RWPE2 (cell line): Measurements from ENCODE around the gene GABRG2.
A peak's percentile ranks its signal among the peaks of the same experiment; 100 is the strongest.

Experiments used
- ATAC-seq: fragments of 200-7000 bp; cut with Tn5 transposase; 3 replicates; pipeline ENCODE4 v1.9.1; 2021; ENCODE audit warnings: low read depth
- DNase-seq: peaks from one replicate; pipeline ENCODE4 v3.0.0-alpha.2; 2020; ENCODE audit warnings: low spot score
- H3K27ac ChIP-seq: fragments of 450-650 bp; 2 replicates; pipeline ENCODE4 v1.5.1; 2017; ENCODE audit warnings: mild to moderate bottlenecking; ENCODE audit not compliant: poor library complexity, severe bottlenecking
- H3K27me3 ChIP-seq: fragments of 250-450 bp; sonication (Bioruptor Pico); 2 replicates; pipeline ENCODE4 v1.5.1; 2021; ENCODE audit warnings: mild to moderate bottlenecking, moderate library complexity; ENCODE audit not compliant: insufficient read depth, poor library complexity, severe bottlenecking
- H3K36me3 ChIP-seq: fragments of 250-450 bp; sonication (Bioruptor Pico); 2 replicates; pipeline ENCODE4 v1.5.1; 2020; ENCODE audit warnings: low read depth, mild to moderate bottlenecking, moderate library complexity
- H3K4me1 ChIP-seq: fragments of 250-450 bp; sonication (Bioruptor Pico); 2 replicates; pipeline ENCODE4 v1.5.1; 2021; ENCODE audit warnings: mild to moderate bottlenecking, moderate library complexity; ENCODE audit not compliant: insufficient read depth, poor library complexity, severe bottlenecking
- H3K4me3 ChIP-seq: fragments of 250-450 bp; sonication (Bioruptor Pico); 2 replicates; pipeline ENCODE4 v1.5.1; 2021; ENCODE audit warnings: mild to moderate bottlenecking, moderate library complexity; ENCODE audit not compliant: severe bottlenecking
- H3K9me3 ChIP-seq: fragments of 250-450 bp; sonication (Bioruptor Pico); 2 replicates; pipeline ENCODE4 v1.5.1; 2021; ENCODE audit warnings: mild to moderate bottlenecking, moderate library complexity; ENCODE audit not compliant: severe bottlenecking
- CTCF ChIP-seq: fragments of 450-650 bp; IDR thresholded peaks from one replicate; pipeline ENCODE4 v1.5.1; 2017; ENCODE audit warnings: mild to moderate bottlenecking, moderate library complexity; ENCODE audit not compliant: poor library complexity, severe bottlenecking

Gene GABRG2

GRCh38 chr5:162078805-162079204, 11.2 kb downstream of the GABRG2 start:
- Histone ChIP-seq H3K4me3 (no peak overlapping the region), H3K9me3 (peaks cover 2% of the 10 kb centered on the region), H3K27me3 (no peaks in the 10 kb centered on the region), H3K27ac (no peak overlapping the region), H3K4me1 (no peaks in the 10 kb centered on the region), H3K36me3 (no peaks in the 10 kb centered on the region)
- no peak for ATAC-seq
- TF ChIP-seq CTCF: no peak
- DNase-seq: no peak

- Histone ChIP-seq H3K27me3 (no peaks in the 10 kb centered on the region), H3K27ac (no peak overlapping the region), H3K4me3 (no peak overlapping the region), H3K9me3 (peaks cover 4% of the 10 kb centered on the region), H3K4me1 (no peaks in the 10 kb centered on the region), H3K36me3 (no peaks in the 10 kb centered on the region)
- DNase-seq: no peak
- TF ChIP-seq CTCF: no peak
- ATAC-seq: no peak
Observed at GRCh38 chr5:162091336-162091735, 23.8 kb downstream of the GABRG2 start.

- ATAC-seq: peak; percentile 29; the same call in 1 of the 3 replicates
- Histone ChIP-seq H3K27me3 (no peaks in the 10 kb centered on the region), H3K36me3 (no peaks in the 10 kb centered on the region), H3K4me3 (no peak overlapping the region), H3K27ac (no peak overlapping the region), H3K4me1 (no peaks in the 10 kb centered on the region), H3K9me3 (peaks cover 6% of the 10 kb centered on the region)
- DNase-seq: no peak
- TF ChIP-seq CTCF: peak; percentile 12
Observed at GRCh38 chr5:162096448-162096847, 28.9 kb downstream of the GABRG2 start.

DNA sequence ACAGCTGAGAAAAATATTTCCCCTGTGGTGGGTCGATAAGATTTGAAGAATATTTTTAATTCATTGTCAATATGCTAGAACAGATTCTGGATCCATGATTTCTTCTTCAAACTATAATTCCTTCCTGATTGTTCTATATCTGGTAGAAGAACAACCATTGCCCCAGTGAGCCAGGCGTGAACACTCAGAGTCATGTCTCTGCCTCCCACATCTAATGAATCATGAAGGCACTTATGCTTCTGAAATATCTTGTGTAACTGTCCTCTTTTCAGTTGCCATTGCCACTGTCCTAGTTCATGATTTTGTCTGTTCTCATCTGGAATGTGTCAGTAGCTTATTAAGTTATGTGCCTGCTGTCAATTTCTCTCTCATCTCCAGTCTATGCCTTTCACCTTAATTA, 40.0 kb downstream of the GABRG2 start:
- Histone ChIP-seq H3K4me3 (no peak overlapping the region), H3K4me1 (no peaks in the 10 kb centered on the region), H3K36me3 (no peaks in the 10 kb centered on the region), H3K27me3 (no peaks in the 10 kb centered on the region), H3K27ac (no peak overlapping the region), H3K9me3 (peaks cover 4% of the 10 kb centered on the region)
- TF ChIP-seq CTCF: no peak
- DNase-seq (no peak), ATAC-seq (no peak)

GRCh38 chr5:162119801-162120200, 52.2 kb downstream of the GABRG2 start:
- Histone ChIP-seq H3K4me1 (no peaks in the 10 kb centered on the region), H3K4me3 (no peak overlapping the region), H3K27me3 (no peaks in the 10 kb centered on the region), H3K27ac (no peak overlapping the region), H3K9me3 (peaks cover 2% of the 10 kb centered on the region), H3K36me3 (no peaks in the 10 kb centered on the region)
- ATAC-seq (no peak), DNase-seq (no peak)
- no peak for TF ChIP-seq CTCF
